GM12878 (cell line): ENCODE results near the gene YPEL4.

Experiments used
- TF ChIP-seq, protein P1 (sequence below), 3 experiments: IDR thresholded peaks in 2 of 3; conservative IDR thresholded peaks in 1 of 3; 2 replicates each; pipeline ENCODE4 v1.5.1; 2011; ENCODE audit warnings: low read depth in 3 of 3, low read length in 3 of 3, mild to moderate bottlenecking in 3 of 3, control low read depth in 2 of 3, moderate library complexity in 2 of 3, inconsistent platforms in 1 of 3, mixed read lengths in 1 of 3; ENCODE audit not compliant: control insufficient read depth in 2 of 3, insufficient read depth in 1 of 3; ENCODE audit errors: extremely low read depth in 1 of 3
- TF ChIP-seq, protein P2 (sequence below): fragments of 450-650 bp; IDR thresholded peaks from 2 replicates; pipeline ENCODE4 v1.6.1; 2017; ENCODE audit warnings: antibody characterized with exemption, mild to moderate bottlenecking, moderate library complexity

DNA sequence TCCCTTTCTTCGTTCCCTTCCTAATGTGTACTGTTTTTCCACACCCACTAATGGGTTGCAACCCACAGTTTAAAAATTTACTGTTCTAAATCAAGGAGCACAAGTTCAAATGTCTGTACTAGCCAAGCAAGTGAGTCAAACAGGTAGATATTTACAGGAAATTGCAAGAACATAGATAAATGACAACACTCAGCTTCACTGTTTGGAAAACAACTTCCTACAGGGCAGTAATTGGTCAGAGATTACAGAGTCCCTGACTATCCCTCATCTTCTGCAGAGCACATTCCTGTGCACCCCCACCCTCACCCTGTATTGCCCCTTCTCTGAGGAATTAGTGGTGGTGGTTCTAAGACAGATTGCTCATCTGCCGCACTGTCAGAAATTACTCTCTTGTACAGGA is 50.3 kb downstream of the YPEL4 start:
- TF ChIP-seq, protein P1, sequence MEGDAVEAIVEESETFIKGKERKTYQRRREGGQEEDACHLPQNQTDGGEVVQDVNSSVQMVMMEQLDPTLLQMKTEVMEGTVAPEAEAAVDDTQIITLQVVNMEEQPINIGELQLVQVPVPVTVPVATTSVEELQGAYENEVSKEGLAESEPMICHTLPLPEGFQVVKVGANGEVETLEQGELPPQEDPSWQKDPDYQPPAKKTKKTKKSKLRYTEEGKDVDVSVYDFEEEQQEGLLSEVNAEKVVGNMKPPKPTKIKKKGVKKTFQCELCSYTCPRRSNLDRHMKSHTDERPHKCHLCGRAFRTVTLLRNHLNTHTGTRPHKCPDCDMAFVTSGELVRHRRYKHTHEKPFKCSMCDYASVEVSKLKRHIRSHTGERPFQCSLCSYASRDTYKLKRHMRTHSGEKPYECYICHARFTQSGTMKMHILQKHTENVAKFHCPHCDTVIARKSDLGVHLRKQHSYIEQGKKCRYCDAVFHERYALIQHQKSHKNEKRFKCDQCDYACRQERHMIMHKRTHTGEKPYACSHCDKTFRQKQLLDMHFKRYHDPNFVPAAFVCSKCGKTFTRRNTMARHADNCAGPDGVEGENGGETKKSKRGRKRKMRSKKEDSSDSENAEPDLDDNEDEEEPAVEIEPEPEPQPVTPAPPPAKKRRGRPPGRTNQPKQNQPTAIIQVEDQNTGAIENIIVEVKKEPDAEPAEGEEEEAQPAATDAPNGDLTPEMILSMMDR (IDR thresholded peaks at IDR 0.05 in 2 of 3, conservative IDR thresholded peaks at IDR 0.05 in 1 of 3; ENCODE audit: control insufficient read depth in 2 of 3, extremely low read depth in 1 of 3, insufficient read depth in 1 of 3, low read depth in 3 of 3, low read length in 3 of 3): no peak
- TF ChIP-seq, protein P2, sequence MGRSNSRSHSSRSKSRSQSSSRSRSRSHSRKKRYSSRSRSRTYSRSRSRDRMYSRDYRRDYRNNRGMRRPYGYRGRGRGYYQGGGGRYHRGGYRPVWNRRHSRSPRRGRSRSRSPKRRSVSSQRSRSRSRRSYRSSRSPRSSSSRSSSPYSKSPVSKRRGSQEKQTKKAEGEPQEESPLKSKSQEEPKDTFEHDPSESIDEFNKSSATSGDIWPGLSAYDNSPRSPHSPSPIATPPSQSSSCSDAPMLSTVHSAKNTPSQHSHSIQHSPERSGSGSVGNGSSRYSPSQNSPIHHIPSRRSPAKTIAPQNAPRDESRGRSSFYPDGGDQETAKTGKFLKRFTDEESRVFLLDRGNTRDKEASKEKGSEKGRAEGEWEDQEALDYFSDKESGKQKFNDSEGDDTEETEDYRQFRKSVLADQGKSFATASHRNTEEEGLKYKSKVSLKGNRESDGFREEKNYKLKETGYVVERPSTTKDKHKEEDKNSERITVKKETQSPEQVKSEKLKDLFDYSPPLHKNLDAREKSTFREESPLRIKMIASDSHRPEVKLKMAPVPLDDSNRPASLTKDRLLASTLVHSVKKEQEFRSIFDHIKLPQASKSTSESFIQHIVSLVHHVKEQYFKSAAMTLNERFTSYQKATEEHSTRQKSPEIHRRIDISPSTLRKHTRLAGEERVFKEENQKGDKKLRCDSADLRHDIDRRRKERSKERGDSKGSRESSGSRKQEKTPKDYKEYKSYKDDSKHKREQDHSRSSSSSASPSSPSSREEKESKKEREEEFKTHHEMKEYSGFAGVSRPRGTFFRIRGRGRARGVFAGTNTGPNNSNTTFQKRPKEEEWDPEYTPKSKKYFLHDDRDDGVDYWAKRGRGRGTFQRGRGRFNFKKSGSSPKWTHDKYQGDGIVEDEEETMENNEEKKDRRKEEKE: no peak
